SKM-1 (cell line): ENCODE data around the gene RGS12.
A peak's percentile ranks its signal among the peaks of the same experiment; 100 is the strongest.

ENCODE experiments used
- DNase-seq: peaks from one replicate; lab custom pipeline; 2025; ENCODE audit not compliant: unreplicated experiment; lab: John Stamatoyannopoulos, UW

Gene RGS12, protein sequence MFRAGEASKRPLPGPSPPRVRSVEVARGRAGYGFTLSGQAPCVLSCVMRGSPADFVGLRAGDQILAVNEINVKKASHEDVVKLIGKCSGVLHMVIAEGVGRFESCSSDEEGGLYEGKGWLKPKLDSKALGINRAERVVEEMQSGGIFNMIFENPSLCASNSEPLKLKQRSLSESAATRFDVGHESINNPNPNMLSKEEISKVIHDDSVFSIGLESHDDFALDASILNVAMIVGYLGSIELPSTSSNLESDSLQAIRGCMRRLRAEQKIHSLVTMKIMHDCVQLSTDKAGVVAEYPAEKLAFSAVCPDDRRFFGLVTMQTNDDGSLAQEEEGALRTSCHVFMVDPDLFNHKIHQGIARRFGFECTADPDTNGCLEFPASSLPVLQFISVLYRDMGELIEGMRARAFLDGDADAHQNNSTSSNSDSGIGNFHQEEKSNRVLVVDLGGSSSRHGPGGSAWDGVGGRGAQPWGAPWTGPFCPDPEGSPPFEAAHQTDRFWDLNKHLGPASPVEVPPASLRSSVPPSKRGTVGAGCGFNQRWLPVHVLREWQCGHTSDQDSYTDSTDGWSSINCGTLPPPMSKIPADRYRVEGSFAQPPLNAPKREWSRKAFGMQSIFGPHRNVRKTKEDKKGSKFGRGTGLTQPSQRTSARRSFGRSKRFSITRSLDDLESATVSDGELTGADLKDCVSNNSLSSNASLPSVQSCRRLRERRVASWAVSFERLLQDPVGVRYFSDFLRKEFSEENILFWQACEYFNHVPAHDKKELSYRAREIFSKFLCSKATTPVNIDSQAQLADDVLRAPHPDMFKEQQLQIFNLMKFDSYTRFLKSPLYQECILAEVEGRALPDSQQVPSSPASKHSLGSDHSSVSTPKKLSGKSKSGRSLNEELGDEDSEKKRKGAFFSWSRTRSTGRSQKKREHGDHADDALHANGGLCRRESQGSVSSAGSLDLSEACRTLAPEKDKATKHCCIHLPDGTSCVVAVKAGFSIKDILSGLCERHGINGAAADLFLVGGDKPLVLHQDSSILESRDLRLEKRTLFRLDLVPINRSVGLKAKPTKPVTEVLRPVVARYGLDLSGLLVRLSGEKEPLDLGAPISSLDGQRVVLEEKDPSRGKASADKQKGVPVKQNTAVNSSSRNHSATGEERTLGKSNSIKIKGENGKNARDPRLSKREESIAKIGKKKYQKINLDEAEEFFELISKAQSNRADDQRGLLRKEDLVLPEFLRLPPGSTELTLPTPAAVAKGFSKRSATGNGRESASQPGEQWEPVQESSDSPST (N-terminal part only)

DNA sequence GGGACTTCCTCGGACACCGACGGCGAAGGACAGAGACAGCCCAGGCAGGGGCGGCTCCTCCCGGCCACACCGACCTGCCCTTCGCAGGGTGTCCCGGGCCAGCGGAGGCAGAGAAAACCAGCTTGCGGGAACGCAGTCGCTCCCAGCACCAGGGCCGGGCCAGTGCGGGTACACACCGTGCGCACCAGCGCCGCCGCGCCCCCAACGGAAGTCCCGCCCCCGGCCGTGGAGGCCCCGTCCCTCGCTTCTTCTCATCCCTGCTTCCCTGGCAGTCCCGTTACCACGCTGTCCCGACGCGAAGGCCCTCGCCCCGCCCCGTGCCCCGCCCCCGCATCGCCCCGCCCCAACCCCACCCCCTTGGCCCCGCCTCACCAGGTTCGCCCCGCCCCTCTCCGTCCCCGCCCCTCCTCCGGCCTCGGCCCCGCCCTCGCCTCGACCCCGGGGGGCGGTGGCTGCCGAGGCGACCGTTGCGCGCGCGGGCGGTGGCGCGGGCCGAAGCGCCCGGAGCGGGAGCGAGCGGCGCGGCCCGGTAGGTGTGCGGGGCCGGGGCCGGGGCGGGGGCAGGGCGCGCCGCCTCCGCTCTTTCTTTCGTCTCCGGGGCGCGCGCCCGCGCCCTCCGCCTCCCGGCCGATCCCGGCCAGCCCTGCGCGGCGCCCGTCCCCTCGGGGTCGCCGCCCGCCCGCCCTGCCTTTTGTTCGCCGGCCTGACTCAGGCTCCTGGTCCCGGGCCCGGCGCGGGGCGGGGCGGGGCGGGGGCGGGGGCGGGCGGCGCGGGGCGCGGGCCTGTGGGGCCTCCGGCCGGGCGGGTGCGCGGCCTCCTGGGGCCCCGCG lies at the start of gene RGS12:
RGS12 (plus strand) TSS at position 451 of the 830 bp plus-strand sequence. CDS start 23,150 bp downstream, outside the sequence.
- peak; percentile 87 for DNase-seq

- DNase-seq: no peak
Observed at GRCh38 chr4:3243136-3243780, 49.6 kb upstream of the RGS12 start.

DNA sequence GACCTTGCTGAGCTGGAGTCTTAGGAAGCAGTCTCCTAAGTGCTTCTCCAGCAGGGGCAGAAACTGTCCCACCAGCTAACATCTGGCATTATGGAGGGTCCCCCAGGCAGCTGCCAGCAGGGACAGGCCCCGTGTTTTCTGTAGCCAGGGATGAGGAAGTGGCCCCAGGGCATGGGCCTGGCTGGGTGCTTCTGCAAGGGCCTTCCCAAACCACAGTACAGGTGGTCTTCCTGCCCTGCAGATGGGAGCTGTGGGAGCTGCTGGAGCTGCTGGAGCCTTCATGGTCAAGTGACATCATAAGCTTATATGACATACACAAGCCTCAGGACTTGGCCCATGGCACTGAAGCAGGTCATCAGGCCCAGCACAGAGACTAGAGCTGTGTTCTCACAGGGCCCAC lies 48.8 kb upstream of the RGS12 start:
- no peak for DNase-seq

DNA sequence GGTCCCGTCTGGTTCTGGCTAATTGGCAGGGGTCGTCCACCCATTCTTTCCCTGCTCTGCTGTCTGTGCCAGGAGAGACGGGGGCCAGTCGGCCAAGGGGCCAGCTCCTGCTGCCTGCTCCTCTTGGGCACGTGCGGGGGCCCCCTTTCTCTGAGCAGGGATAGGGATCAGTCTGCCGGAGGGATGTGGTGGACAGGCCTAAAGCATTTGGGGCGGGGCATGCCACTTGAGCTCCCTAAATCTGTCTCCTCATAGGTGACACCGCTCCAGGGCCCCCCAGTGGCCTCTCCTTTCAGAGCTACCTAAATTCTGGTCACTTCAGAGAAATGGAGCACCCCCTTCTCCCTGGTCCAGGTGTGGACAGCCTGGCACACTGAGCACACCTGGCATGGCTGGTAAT lies 48.1 kb upstream of the RGS12 start:
- DNase-seq: no peak

DNA sequence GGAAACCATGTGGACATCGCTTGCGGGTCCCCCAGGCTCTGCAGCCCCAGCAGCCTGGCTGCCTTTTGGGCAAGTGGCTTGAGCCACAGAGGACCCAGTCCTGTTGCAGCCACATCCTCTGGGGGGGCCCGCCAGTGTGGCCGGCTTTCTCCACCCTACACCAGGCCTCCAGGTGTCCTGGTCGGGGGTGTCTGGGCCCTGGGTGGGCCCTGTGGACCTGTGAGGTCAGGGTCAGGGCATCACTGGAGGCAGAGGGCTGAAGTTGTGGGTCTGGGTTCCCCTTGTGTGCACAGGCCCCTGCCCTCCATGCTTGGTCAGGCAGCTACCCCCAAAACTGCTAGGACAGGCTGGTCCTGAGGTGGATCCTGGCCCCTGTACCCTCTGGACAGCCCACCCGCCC lies 47.1 kb upstream of the RGS12 start:
- no peak for DNase-seq

- DNase-seq: no peak
Observed at GRCh38 chr4:3246458-3247398, 46.1 kb upstream of the RGS12 start.

- no peak for DNase-seq
Observed at GRCh38 chr4:3247399-3248177, 45.2 kb upstream of the RGS12 start.

GRCh38 chr4:3248178-3248480 lies 44.7 kb upstream of the RGS12 start:
- no peak for DNase-seq

DNA sequence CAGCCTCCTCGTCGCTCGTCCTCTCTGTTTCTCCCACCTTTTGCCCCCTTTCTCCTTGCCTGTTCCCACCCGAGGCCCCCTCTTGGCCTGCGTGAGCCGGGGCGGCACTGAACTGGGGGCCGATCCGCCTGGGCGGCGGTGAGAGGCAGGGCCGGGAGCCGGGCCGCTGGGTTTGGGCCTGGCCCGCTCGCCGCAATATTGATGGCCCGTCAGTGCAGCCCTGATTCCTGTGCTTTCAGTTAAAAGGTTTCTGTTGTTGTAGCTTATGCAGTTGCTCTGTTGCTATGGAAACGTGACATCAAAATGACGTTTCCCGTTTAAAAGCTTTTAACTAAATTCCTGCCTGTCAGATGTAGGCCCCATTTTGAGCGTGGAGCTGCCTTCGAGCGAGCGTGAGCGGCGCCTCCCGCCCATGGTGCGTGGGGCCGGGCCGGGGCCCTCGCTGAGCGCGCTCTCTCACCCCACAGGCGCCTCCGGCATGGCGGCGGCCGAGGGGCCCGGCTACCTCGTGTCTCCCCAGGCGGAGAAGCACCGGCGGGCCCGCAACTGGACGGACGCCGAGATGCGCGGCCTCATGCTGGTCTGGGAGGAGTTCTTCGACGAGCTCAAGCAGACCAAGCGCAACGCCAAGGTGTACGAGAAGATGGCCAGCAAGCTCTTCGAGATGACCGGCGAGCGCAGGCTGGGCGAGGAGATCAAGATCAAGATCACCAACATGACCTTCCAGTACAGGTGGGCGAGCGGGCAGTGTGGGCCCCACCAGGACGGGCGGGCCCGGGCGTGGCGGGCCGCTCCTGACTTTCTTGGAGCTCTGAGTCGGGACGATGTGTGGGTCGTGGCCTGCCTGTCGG lies 43.8 kb upstream of the RGS12 start, which contains the start of gene MSANTD1:
MSANTD1 (plus strand) TSS at position 349 of the 851 bp plus-strand sequence; CDS start at position 413, 64 bp downstream.
- DNase-seq: no peak

DNA sequence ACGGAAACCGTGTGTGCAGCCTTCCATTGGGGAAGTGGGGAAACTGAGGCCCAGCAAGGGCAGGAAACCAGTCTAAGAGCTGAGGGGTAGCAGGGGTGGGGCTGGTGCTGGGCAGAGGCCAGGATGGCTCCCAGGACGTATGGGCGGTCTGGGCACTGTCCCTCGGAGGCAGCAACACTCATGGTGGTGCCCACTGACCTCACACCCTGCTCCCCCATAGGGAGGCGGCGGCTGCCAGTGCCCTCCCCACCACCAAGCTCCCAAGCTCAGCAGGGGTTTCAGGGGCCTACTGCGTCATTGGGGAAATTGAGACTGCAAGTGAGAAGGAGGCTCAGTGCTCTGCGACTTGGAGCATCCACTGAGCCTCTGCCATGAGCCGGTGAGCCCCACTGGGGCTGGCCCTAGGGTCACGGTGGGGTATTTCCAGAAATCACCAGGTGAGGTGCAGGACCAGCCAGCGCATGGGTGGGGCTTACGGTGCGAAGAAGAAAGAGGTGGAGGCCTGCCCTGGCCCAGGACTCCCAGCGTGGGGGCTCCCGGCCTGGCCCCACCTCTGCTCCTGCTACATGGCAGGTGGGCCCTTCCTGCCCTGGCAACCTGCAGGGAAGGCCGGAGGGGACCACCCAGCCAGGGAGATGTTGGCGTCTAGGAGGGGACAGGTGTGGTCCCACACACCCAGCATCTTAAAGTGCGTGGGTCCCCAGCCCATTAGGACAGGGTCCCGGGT lies 42.9 kb upstream of the RGS12 start:
- no peak for DNase-seq

- DNase-seq: no peak
Observed at GRCh38 chr4:3250438-3250955, 42.3 kb upstream of the RGS12 start.

- DNase-seq: no peak
Observed at GRCh38 chr4:3250956-3251690, 41.7 kb upstream of the RGS12 start.

- no peak for DNase-seq
Observed at GRCh38 chr4:3251691-3252479, 40.9 kb upstream of the RGS12 start.

DNA sequence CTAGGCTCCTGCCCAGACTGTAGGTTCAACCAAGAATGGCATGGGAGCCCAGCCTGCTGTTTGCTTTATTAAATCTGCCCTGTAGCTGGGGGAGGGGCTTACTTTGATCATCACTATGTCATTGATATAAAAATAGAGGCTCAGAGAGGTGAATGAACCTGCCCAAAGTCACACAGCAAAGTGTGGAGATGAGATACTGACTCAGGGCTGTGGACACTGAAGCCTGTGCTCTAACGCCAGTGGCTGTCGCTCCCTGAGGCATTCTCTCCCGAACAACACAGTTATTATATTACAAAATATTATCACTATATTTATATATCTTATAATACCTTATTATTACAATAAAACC lies 40.4 kb upstream of the RGS12 start:
- no peak for DNase-seq
